ENCODE data around the gene LRRC4B. TPM values are rescaled to one million over a fixed set of nuclear protein-coding genes. Genes with fewer than 3 reads are reported as not detected.

Gene LRRC4B
- total RNA-seq, 4 donors from 2014 or later: 0.33 to 0.81 (median 0.34) TPM; not detected in 1

DNA sequence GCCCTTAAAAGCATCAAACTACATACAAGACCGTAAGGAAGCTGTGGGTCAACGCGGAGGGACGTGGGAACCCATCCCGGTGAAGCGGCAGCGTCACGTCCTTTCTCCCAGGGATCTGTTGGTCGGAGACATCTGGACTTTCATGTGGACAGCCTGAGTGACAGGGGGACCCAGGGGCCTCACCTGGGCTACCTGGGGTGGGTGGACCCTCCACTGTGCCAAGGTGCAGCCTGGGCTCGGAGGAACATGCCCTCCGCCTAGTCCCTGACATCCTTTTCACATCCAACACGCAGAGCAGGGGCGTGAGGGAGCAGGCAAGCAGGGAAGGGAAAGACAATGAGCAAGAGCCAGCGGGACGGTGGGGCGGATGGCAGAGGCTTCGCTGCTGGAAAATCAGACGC lies 77.8 kb downstream of the LRRC4B start:
- no peak for DNase-seq
- no peaks in the 10 kb centered on the region for H3K9me3 ChIP-seq
- no peak overlapping the region for H3K4me3 ChIP-seq
- peaks cover 0 to 13% of the 10 kb centered on the region in 2 donors for H3K36me3 ChIP-seq
- in situ Hi-C loops (cut with MboI; ENCODE audit: low sequenced_read_pairs in 4 of 4): no loop called here
- TF ChIP-seq, protein P1, sequence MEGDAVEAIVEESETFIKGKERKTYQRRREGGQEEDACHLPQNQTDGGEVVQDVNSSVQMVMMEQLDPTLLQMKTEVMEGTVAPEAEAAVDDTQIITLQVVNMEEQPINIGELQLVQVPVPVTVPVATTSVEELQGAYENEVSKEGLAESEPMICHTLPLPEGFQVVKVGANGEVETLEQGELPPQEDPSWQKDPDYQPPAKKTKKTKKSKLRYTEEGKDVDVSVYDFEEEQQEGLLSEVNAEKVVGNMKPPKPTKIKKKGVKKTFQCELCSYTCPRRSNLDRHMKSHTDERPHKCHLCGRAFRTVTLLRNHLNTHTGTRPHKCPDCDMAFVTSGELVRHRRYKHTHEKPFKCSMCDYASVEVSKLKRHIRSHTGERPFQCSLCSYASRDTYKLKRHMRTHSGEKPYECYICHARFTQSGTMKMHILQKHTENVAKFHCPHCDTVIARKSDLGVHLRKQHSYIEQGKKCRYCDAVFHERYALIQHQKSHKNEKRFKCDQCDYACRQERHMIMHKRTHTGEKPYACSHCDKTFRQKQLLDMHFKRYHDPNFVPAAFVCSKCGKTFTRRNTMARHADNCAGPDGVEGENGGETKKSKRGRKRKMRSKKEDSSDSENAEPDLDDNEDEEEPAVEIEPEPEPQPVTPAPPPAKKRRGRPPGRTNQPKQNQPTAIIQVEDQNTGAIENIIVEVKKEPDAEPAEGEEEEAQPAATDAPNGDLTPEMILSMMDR (IDR thresholded peaks at IDR 0.05 in 4 of 5, conservative IDR thresholded peaks at IDR 0.05 in 1 of 5): no peak
- TF ChIP-seq POLR2A (IDR thresholded peaks at IDR 0.05): no peak
- no peak for ATAC-seq
- intact Hi-C loops (cut with DNase I; ENCODE audit: low total_unique reads): loop anchor here (5.0 kb wide), 1 partner anchor 613 kb away; the partner anchor contains the start of genes AKT1S1 and TBC1D17
- peaks cover 10 to 13% of the 10 kb centered on the region in 2 donors for H3K4me1 ChIP-seq
- peak overlapping the region; percentile 69 to 97 (median 84) for H3K27ac ChIP-seq
- no peaks in the 10 kb centered on the region for H3K27me3 ChIP-seq

DNA sequence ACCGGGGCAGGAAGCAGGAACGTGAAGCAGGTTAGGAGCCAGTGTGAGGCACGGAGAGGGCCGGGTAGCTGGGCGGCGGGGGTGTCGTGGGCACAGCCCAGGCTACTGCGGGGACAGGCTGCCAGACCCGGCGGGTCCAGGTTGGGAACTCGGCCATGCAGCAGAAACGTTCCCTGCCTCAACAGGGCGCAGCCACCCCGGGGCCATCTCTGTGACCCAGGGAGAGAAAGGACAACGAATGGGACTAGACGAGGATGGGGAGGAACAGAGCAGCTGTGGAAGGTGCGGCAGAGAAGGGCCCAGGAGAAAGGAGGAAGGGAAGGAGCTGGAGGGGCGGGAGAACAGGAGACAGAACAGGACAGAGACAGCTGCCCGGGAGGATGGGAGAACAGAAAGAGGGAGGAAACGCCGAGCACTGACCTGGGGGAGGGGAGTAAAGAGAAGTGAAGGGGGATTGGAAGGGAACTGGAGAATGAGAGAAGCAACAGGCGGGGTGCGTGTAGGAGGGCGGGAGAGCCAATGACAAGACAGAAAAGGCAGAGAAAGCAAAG lies 78.7 kb downstream of the LRRC4B start:
- in situ Hi-C loops (cut with MboI; ENCODE audit: low sequenced_read_pairs in 4 of 4) (no loop called here), intact Hi-C loops (cut with DNase I; ENCODE audit: low total_unique reads) (loop anchor here (5.0 to 10.0 kb wide), 2 partner anchors 285 to 612 kb away; partner anchors contain the start of genes AKT1S1, MYH14 and TBC1D17)
- H3K36me3 ChIP-seq: peaks cover 0 to 13% of the 10 kb centered on the region in 2 donors
- DNase-seq: no peak
- TF ChIP-seq, protein P1 (IDR thresholded peaks at IDR 0.05 in 4 of 5, conservative IDR thresholded peaks at IDR 0.05 in 1 of 5): no peak
- no peak for TF ChIP-seq POLR2A (IDR thresholded peaks at IDR 0.05)
- ATAC-seq: peak in 1 of 2 donors; percentile 6
- H3K27ac ChIP-seq: peak overlapping the region; percentile 69 to 97 (median 84)
- no peaks in the 10 kb centered on the region for H3K9me3 ChIP-seq
- H3K27me3 ChIP-seq: no peaks in the 10 kb centered on the region
- no peak overlapping the region for H3K4me3 ChIP-seq
- H3K4me1 ChIP-seq: peaks cover 10 to 13% of the 10 kb centered on the region in 2 donors

DNA sequence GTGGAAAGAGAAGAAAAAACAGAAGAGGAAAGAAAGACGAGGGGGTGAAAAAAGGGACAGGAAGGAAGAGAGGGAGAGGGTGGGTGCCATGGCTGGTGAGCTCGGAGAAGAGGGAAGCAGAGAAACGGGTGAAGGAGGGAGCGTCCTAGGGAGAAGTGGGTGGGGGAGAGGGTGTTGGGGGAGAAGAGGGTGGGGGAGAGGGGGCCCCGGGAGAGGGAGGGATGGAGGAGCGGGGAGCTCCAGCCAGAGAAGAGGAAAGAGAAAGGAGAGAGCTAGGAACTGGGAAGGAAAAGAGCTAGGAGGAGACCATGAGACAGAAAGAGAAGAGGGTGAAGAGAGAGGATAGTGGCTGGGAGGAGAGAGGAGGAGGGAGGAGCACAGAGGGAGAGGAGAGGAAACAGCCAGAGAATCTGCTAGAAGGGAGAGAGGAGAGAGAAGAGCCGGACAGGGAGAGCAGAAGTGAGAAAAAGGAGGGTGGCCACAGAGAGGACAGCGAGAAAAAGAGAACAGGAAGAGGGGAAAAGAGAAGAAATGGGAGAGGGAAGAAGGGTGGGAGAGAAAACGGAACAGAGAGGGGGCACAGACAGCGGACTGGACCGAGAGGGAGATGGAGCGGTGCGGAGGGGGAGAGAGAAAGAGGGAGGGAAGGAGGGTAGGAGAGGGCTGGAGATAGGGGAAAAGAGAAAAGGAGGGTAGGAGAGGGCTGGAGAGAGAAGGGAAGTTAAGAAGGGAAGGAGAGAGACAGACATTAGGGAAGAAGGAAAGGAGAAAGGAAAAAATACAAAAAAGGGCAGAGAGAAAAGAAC lies 79.6 kb downstream of the LRRC4B start:
- no peak for DNase-seq
- intact Hi-C loops (cut with DNase I; ENCODE audit: low total_unique reads) (loop anchor here (10.0 kb wide), 1 partner anchor 284 kb away; the partner anchor contains the start of gene MYH14), in situ Hi-C loops (cut with MboI; ENCODE audit: low sequenced_read_pairs in 4 of 4) (no loop called here)
- no peaks in the 10 kb centered on the region for H3K27me3 ChIP-seq
- ATAC-seq: no peak
- H3K27ac ChIP-seq: peak overlapping the region; percentile 69 to 97 (median 84)
- no peaks in the 10 kb centered on the region for H3K9me3 ChIP-seq
- peaks cover 10 to 13% of the 10 kb centered on the region in 2 donors for H3K4me1 ChIP-seq
- H3K36me3 ChIP-seq: peaks cover 0 to 13% of the 10 kb centered on the region in 2 donors
- no peak for TF ChIP-seq POLR2A (IDR thresholded peaks at IDR 0.05)
- TF ChIP-seq, protein P1 (IDR thresholded peaks at IDR 0.05 in 4 of 5, conservative IDR thresholded peaks at IDR 0.05 in 1 of 5): no peak
- no peak overlapping the region for H3K4me3 ChIP-seq

DNA sequence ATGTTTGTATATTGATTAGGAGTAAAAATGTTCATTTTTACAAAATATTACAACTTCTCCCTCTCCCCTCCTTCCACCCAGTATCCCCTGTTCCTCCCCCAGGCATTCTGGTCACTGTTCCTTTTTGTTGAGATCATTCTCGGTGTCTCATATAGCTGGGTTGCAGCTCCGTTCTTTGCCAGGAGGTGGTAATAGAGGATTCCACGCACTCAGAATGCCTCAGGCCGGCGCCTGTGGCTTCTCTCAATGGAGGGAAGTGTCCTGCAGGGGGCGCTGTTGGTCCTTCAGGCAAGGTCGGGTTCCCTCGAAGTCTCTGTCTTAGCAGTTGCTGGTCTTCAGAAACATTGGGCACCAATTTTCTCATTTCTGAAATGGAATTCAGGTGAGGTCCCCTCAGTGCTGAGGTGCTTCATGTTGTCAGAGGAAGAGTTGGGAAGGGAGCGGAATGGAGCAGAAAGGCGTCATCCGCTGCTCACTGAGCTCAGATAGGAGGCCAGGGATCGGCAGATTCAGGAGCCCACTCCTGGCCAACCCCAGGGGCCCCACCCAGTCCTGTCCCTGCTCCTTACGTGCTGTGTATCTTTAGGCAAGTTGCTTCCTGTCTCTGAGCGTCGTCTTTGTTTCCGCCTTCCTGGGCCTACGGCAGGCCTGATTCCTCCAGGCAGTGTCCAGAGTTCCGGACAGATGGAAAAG lies 81.3 kb downstream of the LRRC4B start:
- no peak for TF ChIP-seq POLR2A (IDR thresholded peaks at IDR 0.05)
- TF ChIP-seq, protein P1 (IDR thresholded peaks at IDR 0.05 in 4 of 5, conservative IDR thresholded peaks at IDR 0.05 in 1 of 5): peak; percentile 19 to 68 (median 60)
- intact Hi-C loops (cut with DNase I; ENCODE audit: low total_unique reads): loop anchor here (10.0 kb wide), 1 partner anchor 282 kb away; the partner anchor contains the start of gene MYH14
- peak in 1 of 2 donors; percentile 76 for DNase-seq
- in situ Hi-C loops (cut with MboI; ENCODE audit: low sequenced_read_pairs in 4 of 4): no loop called here
- H3K27me3 ChIP-seq: no peaks in the 10 kb centered on the region
- no peak overlapping the region for H3K4me3 ChIP-seq
- peak overlapping the region in 3 of 4 donors; percentile 20 to 85 (median 28) for H3K27ac ChIP-seq
- peaks cover 0 to 19% of the 10 kb centered on the region in 2 donors for H3K36me3 ChIP-seq
- peak in 1 of 2 donors; percentile 36 for ATAC-seq
- H3K9me3 ChIP-seq: no peaks in the 10 kb centered on the region
- peaks cover 10 to 13% of the 10 kb centered on the region in 2 donors for H3K4me1 ChIP-seq

All from gastrocnemius medialis (tissue), 4 donors.